Body of pancreas (tissue), 4 donors: Measurements from ENCODE around the gene PTPRT. TPM values are rescaled to one million over a fixed set of nuclear protein-coding genes. Genes with fewer than 3 reads are reported as not detected.
A peak's percentile ranks its signal among the peaks of the same experiment; 100 is the strongest.

Experiments
- ATAC-seq: fragments of 150-250 bp; one replicate; pipeline ENCODE4 v1.9.1; 2016
- DNase-seq, 4 donors: peaks; one replicate each; pipeline ENCODE4 v3.0.0-alpha.2; 2019
- H3K27ac ChIP-seq, 4 donors: fragments of 200-600 bp; sonication (generic); 1 replicate in 3 of 4; 2 replicates in 1 of 4; pipeline versions ENCODE4 v1.5.1 to v1.6.1; 2016 to 2019; ENCODE audit warnings: mild to moderate bottlenecking in 1 of 4, mixed read lengths in 1 of 4, moderate library complexity in 1 of 4
- H3K27me3 ChIP-seq, 2 donors: fragments of 200-600 bp; sonication (generic); one replicate each; pipeline ENCODE4 v1.6.0; 2016; ENCODE audit warnings: mild to moderate bottlenecking in 1 of 2
- H3K36me3 ChIP-seq, 2 donors: fragments of 200-600 bp; sonication (generic); replicated peaks in 1 of 2; 2 replicates each; pipeline ENCODE4 v1.5.1; 2016; ENCODE audit warnings: low read depth in 2 of 2; ENCODE audit not compliant: insufficient read depth in 1 of 2
- H3K4me1 ChIP-seq: fragments of 200-600 bp; sonication (generic); one replicate; pipeline ENCODE4 v1.6.0; 2016
- H3K4me3 ChIP-seq, 2 donors: fragments of 200-600 bp; sonication (generic); 1 replicate in 1 of 2; 2 replicates in 1 of 2; pipeline ENCODE4 v1.5.1; 2016 to 2019
- H3K9me3 ChIP-seq, 3 donors: fragments of 200-600 bp; sonication (generic); 1 replicate in 2 of 3; 2 replicates in 1 of 3; pipeline ENCODE4 v1.5.1; 2016
- POLR2A ChIP-seq, 3 donors: fragments of 450-650 bp; IDR thresholded peaks; one replicate each; pipeline ENCODE4 v1.6.1; 2016; ENCODE audit warnings: antibody characterized with exemption in 3 of 3, mild to moderate bottlenecking in 2 of 3
- WGBS, 2 donors: methylation state at CpG; one replicate each; pipeline ENCODE4 v1.1.5; 2017; 5-methylcytosine and 5-hydroxymethylcytosine counted together
- intact Hi-C: fragments of 100-400 bp; cut with DNase I; formaldehyde crosslinking; loops from one replicate; pipeline ENCODE4 v1.15.1; 2023
- total RNA-seq, 2 donors: library from RNA; depleted of rRNA; stranded (reverse); fragments of >200 nt; gene quantifications; one replicate each; pipeline ENCODE4 v1.1.0, GENCODE V29; 2016
- TF ChIP-seq, protein P1 (sequence below), 7 experiments: fragments of 450-650 bp in 4 of 7; fragments of 200-600 bp in 3 of 7; sonication (generic) in 3 of 7; IDR thresholded peaks; one replicate each; pipeline ENCODE4 v1.5.1; 2016 to 2019; ENCODE audit warnings: antibody characterized with exemption in 7 of 7

Gene PTPRT
- total RNA-seq, 2 donors from 2014 or later = 0.33 to 1.0 TPM

DNA sequence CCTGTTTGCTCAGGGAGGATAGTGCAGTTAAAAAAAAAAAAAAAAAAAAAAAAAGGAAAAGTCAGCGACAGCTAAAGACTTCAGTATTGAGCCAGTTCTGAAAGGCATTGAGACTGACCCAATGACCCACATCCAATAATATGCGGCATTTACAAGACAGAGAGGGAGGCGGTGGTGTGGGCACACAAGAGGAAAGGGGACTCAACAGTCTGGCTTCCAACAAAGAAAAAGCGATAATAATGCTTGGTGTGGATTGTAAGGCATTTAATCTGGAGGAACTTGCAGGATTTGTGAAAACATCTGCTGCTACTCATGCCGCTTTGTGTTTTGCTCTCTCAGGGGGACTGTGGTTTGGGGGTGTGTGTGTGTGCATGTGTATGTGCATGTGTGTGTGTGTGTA is 787.3 kb downstream of the PTPRT start:
- DNase-seq (no peak), ATAC-seq (no peak)
- TF ChIP-seq, protein P1, sequence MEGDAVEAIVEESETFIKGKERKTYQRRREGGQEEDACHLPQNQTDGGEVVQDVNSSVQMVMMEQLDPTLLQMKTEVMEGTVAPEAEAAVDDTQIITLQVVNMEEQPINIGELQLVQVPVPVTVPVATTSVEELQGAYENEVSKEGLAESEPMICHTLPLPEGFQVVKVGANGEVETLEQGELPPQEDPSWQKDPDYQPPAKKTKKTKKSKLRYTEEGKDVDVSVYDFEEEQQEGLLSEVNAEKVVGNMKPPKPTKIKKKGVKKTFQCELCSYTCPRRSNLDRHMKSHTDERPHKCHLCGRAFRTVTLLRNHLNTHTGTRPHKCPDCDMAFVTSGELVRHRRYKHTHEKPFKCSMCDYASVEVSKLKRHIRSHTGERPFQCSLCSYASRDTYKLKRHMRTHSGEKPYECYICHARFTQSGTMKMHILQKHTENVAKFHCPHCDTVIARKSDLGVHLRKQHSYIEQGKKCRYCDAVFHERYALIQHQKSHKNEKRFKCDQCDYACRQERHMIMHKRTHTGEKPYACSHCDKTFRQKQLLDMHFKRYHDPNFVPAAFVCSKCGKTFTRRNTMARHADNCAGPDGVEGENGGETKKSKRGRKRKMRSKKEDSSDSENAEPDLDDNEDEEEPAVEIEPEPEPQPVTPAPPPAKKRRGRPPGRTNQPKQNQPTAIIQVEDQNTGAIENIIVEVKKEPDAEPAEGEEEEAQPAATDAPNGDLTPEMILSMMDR (IDR thresholded peaks at IDR 0.05) = no peak
- H3K36me3 ChIP-seq = no peaks in the 10 kb centered on the region
- no peak overlapping the region for H3K4me3 ChIP-seq
- intact Hi-C loops = no loop called here
- no peaks in the 10 kb centered on the region for H3K4me1 ChIP-seq
- 78 to 86% methylated on average over 5 of the region's 5 CpGs for WGBS, 2 donors
- no peaks in the 10 kb centered on the region for H3K9me3 ChIP-seq
- H3K27ac ChIP-seq = no peak overlapping the region
- no peaks in the 10 kb centered on the region for H3K27me3 ChIP-seq

DNA sequence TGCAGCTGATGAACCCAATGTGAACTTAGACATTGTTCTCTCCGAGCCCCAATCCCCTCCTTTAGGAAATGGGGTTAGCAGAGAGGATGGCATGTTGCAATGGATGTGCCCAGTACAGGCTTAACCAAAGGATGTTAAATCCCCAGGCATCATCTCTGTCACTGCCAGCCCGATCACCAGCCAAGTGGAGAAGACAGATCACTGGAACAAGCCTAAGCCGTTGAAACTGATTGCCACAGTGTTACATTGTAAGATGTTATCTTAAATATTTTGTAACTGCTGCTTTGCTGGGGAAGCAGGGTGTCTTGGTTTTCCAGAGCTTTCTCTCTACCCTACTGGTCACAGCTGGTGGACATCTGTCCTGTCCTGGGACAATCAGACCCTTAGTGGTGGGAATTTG is 788.1 kb downstream of the PTPRT start:
- Histone ChIP-seq H3K27me3 (no peaks in the 10 kb centered on the region), H3K9me3 (no peaks in the 10 kb centered on the region), H3K4me1 (no peaks in the 10 kb centered on the region), H3K4me3 (no peak overlapping the region), H3K27ac (no peak overlapping the region), H3K36me3 (no peaks in the 10 kb centered on the region)
- TF ChIP-seq, protein P1 (IDR thresholded peaks at IDR 0.05) = no peak
- no peak for TF ChIP-seq POLR2A (IDR thresholded peaks at IDR 0.05)
- intact Hi-C loops = no loop called here
- ATAC-seq = no peak
- no peak for DNase-seq
- WGBS, 2 donors = 48 to 57% methylated on average over 3 of the region's 3 CpGs

DNA sequence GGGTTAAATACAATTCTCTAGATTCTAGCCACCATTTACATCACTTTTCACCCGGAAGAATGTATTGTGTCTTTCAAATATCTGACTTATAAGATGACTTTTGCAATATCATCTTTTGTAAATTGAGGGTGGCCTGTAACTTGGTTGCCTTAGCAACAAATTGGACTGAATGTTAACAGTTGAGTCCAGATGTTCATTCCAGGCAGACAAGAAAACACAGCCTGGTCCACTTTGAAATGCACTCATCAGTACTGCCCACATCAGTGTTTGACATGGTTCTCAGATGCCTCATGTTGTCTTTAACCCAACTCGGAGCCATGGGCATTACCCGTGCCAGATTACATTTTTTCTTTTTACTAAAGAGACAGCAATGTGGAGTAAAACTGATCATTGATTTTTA is 789.9 kb downstream of the PTPRT start:
- Histone ChIP-seq H3K9me3 (no peaks in the 10 kb centered on the region), H3K27ac (no peak overlapping the region), H3K27me3 (no peaks in the 10 kb centered on the region), H3K4me3 (no peak overlapping the region), H3K36me3 (no peaks in the 10 kb centered on the region), H3K4me1 (no peaks in the 10 kb centered on the region)
- no peak for TF ChIP-seq POLR2A (IDR thresholded peaks at IDR 0.05)
- TF ChIP-seq, protein P1 (IDR thresholded peaks at IDR 0.05) = no peak
- ATAC-seq (no peak), DNase-seq (no peak)
- intact Hi-C loops = no loop called here
- WGBS, 2 donors = 67 to 70% methylated on average over 3 of the region's 3 CpGs

DNA sequence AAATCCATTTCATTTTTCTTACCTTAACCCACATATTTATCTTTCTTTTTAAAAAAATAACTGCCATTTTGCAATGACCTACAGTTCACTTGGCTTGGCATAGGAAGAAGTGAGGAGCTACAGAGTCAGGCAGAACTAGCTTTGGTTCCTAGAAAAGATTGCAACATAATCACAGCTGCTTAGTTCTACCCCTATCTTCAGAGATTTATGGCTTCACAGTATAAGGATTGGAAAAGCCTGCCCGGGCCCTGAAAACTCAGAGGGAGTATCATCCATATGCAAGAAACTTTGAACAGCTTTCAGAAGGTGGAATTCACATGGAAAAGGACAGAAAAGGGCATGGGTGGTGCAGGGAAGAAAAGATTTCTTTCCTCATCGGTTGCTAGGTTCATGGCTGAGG is 797.3 kb downstream of the PTPRT start:
- Histone ChIP-seq H3K36me3 (no peaks in the 10 kb centered on the region), H3K27ac (no peak overlapping the region), H3K4me1 (no peaks in the 10 kb centered on the region), H3K9me3 (no peaks in the 10 kb centered on the region), H3K4me3 (no peak overlapping the region), H3K27me3 (no peaks in the 10 kb centered on the region)
- WGBS, 2 donors = 10 to 49% methylated on average over 2 of the region's 2 CpGs
- ATAC-seq = no peak
- TF ChIP-seq, protein P1 (IDR thresholded peaks at IDR 0.05) = no peak
- TF ChIP-seq POLR2A (IDR thresholded peaks at IDR 0.05) = no peak
- no peak for DNase-seq
- intact Hi-C loops = no loop called here

DNA sequence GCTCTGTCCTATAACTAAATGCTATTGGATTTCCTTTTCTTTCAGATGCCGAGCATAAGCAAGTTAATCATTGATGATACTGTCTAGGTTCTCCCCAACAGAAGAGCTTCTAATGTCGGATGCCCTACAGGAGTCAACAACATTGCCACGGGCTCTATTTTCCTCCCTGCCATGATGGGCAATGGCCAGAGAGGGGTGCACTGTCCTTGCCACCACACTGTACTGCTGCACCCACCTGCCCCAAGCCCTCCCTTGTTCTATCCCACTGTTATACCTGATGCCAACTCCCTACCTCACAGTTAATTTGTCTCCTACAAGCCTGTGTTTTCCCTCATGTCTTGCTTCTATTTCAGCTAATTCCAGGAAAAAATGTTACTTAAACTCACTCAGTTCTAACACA is 797.9 kb downstream of the PTPRT start:
- intact Hi-C loops = no loop called here
- H3K27ac ChIP-seq = no peak overlapping the region
- H3K4me1 ChIP-seq = no peaks in the 10 kb centered on the region
- H3K4me3 ChIP-seq = no peak overlapping the region
- no peak for ATAC-seq
- 34 to 58% methylated on average over 3 of the region's 3 CpGs for WGBS, 2 donors
- H3K36me3 ChIP-seq = no peaks in the 10 kb centered on the region
- TF ChIP-seq POLR2A (IDR thresholded peaks at IDR 0.05) = no peak
- TF ChIP-seq, protein P1 (IDR thresholded peaks at IDR 0.05) = peak in 1 of 7 experiments; percentile 7
- no peaks in the 10 kb centered on the region for H3K9me3 ChIP-seq
- no peaks in the 10 kb centered on the region for H3K27me3 ChIP-seq
- DNase-seq = no peak
